Motor neuron (in vitro differentiated cells): ENCODE data around the gene SGF29. TPM values are rescaled to one million over a fixed set of nuclear protein-coding genes. Genes with fewer than 3 reads are reported as not detected.

Source experiments
- total RNA-seq, 8 experiments: library from RNA; unstranded; fragments of 300-600 nt; gene quantifications; 2 replicates each; pipeline versions ENCODE4 v1.2.3 to v1.2.4, GENCODE V29; 2022

Gene SGF29
- total RNA-seq, 8 experiments from 2014 or later, result 16.5 to 35.0 (median 24.7) TPM

Other genes starting within 250 kb of the SGF29 start
- 1 to 10 TPM in 5 of 8 experiments, under 1 TPM in 1, not detected in 2; 0.88 to 3.1 (median 1.6) TPM for gene NPIPB6, start 190.4 kb upstream of the SGF29 start, total RNA-seq
- 100 to 1,000 TPM in 7 of 8 experiments, 10 to 100 TPM in 1; 64.2 to 235 (median 149) TPM for gene EIF3CL, start 150.1 kb upstream of the SGF29 start, total RNA-seq
- gene NPIPB7, start 81.6 kb upstream of the SGF29 start, total RNA-seq, result under 1 TPM in 2 of 8 experiments, not detected in 6; 0.14 to 0.38 TPM
- 10 to 100 TPM in 5 of 8 experiments, 1 to 10 TPM in 3; 3.7 to 16.7 (median 11.2) TPM for gene CLN3, start 61.8 kb upstream of the SGF29 start, total RNA-seq
- gene APOBR, start 59.3 kb upstream of the SGF29 start, total RNA-seq, result 1 to 10 TPM in 1 of 8 experiments, under 1 TPM in 5, not detected in 2; 0.05 to 1.5 (median 0.50) TPM
- gene IL27, start 47.1 kb upstream of the SGF29 start, total RNA-seq, result under 1 TPM in 1 of 8 experiments, not detected in 7; 0.76 TPM
- 100 to 1,000 TPM in 2 of 8 experiments, 10 to 100 TPM in 2, under 1 TPM in 4; 0.05 to 108 (median 15.4) TPM for gene NUPR1, start 14.9 kb upstream of the SGF29 start, total RNA-seq
- 1 to 10 TPM in 1 of 8 experiments, under 1 TPM in 6, not detected in 1; 0.11 to 1.2 (median 0.21) TPM for gene SULT1A2, start 43.1 kb downstream of the SGF29 start, total RNA-seq
- gene SULT1A1, start 56.1 kb downstream of the SGF29 start, total RNA-seq, result 10 to 100 TPM in 2 of 8 experiments, 1 to 10 TPM in 4, under 1 TPM in 2; 0.16 to 15.9 (median 3.4) TPM
- gene NPIPB8, start 84.1 kb downstream of the SGF29 start, total RNA-seq, result 1 to 10 TPM in 1 of 8 experiments, under 1 TPM in 2, not detected in 5; 0.38 to 1.5 (median 0.75) TPM
- gene EIF3C, start 157.5 kb downstream of the SGF29 start, total RNA-seq, result 100 to 1,000 TPM; 259 to 754 (median 376) TPM
- gene NPIPB9, start 197.9 kb downstream of the SGF29 start, total RNA-seq, result 1 to 10 TPM in 5 of 8 experiments, under 1 TPM in 3; 0.60 to 7.5 (median 1.5) TPM